Activated CD8-positive, alpha-beta memory T cell treated with anti-CD3 and anti-CD28 coated beads, Interleukin-2, amount 10 ng/mL, durations not matched to agents 7 days and 5 days (primary cell): ENCODE data around the gene ZNF692. TPM values are rescaled to one million over a fixed set of nuclear protein-coding genes. Genes with fewer than 3 reads are reported as not detected.
"Not testable (repeated sequence)": the region's sequence is repeated elsewhere in the genome, so short reads cannot be mapped to it uniquely, and the experiment has no call there.

Source experiments
- ATAC-seq: fragments of 150-1000 bp; cut with Tn5 transposase; one replicate; pipeline ENCODE4 v1.10.0; 2021; ENCODE audit warnings: moderate library complexity
- CTCF ChIA-PET: fragments of 350-600 bp; sonication (Branson Sonifier 250); formaldehyde crosslinking; loops from one replicate; lab custom pipeline; 2021; ENCODE audit warnings: antibody characterized with exemption; lab: Charles Lee
- DNase-seq: peaks from one replicate; pipeline ENCODE4 v3.0.0-alpha.2; 2020
- H3K27ac Mint-ChIP-seq: one replicate; pipeline ENCODE4 v1.8.0; 2021; ENCODE audit warnings: mild to moderate bottlenecking, mixed read lengths
- H3K27me3 Mint-ChIP-seq: one replicate; pipeline ENCODE4 v1.8.0; 2021; ENCODE audit warnings: mixed read lengths
- H3K36me3 Mint-ChIP-seq: one replicate; pipeline ENCODE4 v1.8.0; 2021; ENCODE audit warnings: mild to moderate bottlenecking, mixed read lengths
- H3K4me1 Mint-ChIP-seq: one replicate; pipeline ENCODE4 v1.8.0; 2021; ENCODE audit warnings: mixed read lengths
- H3K4me3 Mint-ChIP-seq: one replicate; pipeline ENCODE4 v1.8.0; 2021; ENCODE audit warnings: mild to moderate bottlenecking, moderate library complexity, mixed read lengths
- H3K9me3 Mint-ChIP-seq: one replicate; pipeline ENCODE4 v1.8.0; 2022; ENCODE audit warnings: low read depth, mixed read lengths
- total RNA-seq, 2 experiments: library from RNA; stranded (reverse); gene quantifications; one replicate each; pipeline ENCODE4 v1.2.3, GENCODE V29; 2021

The ZNF692 gene
- total RNA-seq, 2 experiments from 2014 or later: 70.5 to 74.9 TPM

DNA sequence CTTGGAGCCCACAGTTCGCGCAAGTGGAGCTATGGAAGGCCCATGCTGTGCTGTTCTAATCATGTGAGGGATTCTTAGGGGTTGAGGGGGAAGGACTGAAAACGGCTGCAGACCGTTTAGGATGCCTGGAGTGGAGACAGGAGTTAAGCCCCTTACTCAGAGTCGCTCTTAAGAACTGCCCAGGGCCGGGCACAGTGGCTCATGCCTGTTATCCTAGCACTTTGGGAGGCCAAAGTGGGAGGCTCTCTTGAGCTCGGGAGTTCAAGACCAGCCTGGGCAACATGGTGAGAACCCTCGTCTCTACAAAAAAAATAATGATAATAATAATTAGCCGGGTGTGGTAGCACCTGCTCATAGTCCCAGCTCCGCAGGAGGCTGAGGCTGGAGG lies 19.7 kb downstream of the ZNF692 start:
- ATAC-seq: no peak
- Mint-ChIP-seq H3K27me3 (no peaks in the 10 kb centered on the region), H3K27ac (no peak overlapping the region), H3K36me3 (peaks cover 1% of the 10 kb centered on the region), H3K4me1 (peaks cover 27% of the 10 kb centered on the region), H3K9me3 (no peaks in the 10 kb centered on the region), H3K4me3 (no peak overlapping the region)
- CTCF ChIA-PET: interaction anchor here (1.2 to 5.3 kb wide), 5 partner anchors 12 to 67 kb away, joined by 3 to 57 read pairs (median 5); partner anchors contain the start of genes PGBD2, SH3BP5L and ZNF692
- DNase-seq: no peak

DNA sequence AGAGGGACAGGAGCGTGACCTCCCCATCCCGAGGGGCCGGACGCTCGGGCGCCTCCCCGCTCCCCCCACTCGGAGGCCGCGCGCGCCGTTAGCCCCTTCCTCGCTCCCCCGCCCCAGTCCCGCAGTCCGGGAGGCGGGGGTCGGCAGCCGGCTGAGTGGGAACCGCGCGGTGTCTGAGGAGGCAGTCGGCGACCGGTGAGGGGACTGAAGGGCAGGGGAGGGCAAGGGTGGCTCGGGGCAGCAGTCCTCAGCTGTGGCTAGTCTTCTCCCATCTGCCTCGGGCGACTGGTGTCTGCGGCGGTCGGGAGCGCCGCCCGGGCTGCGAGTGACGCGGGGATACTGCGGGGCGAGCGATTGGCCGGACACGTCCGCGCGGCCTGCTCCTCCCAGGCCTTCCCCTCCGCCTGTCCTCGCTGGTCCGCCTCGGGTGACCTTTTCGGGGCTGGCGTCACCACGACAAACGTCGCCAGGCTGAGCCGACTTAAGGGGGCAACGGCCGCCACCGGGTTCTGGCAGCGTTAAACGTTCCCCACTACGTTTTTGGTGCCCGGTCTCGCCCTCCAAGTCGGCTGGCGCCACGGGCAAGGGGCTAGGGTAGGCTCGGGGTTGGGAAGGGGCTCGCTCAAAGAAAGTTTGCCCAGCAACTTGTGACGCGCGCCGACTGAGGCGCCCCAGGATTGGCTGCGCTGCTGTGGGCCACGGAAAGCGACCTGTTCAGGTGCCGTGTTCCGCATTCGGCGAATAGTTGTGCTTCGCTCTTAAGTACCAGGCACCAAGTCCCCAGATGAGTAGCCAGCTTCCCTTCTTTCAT lies 20.3 kb downstream of the ZNF692 start:
- H3K36me3 Mint-ChIP-seq: peaks cover 1% of the 10 kb centered on the region
- peak; percentile 91 for DNase-seq
- H3K27me3 Mint-ChIP-seq: peaks cover 3% of the 10 kb centered on the region
- H3K4me3 Mint-ChIP-seq: no peak overlapping the region
- no peak overlapping the region for H3K27ac Mint-ChIP-seq
- peaks cover 27% of the 10 kb centered on the region for H3K4me1 Mint-ChIP-seq
- peak; percentile 69 for ATAC-seq
- CTCF ChIA-PET: interaction anchor here (0.8 to 5.3 kb wide), 5 partner anchors 11 to 67 kb away, joined by 4 to 57 read pairs (median 7); partner anchors contain the start of genes PGBD2, SH3BP5L and ZNF692
- H3K9me3 Mint-ChIP-seq: no peaks in the 10 kb centered on the region

DNA sequence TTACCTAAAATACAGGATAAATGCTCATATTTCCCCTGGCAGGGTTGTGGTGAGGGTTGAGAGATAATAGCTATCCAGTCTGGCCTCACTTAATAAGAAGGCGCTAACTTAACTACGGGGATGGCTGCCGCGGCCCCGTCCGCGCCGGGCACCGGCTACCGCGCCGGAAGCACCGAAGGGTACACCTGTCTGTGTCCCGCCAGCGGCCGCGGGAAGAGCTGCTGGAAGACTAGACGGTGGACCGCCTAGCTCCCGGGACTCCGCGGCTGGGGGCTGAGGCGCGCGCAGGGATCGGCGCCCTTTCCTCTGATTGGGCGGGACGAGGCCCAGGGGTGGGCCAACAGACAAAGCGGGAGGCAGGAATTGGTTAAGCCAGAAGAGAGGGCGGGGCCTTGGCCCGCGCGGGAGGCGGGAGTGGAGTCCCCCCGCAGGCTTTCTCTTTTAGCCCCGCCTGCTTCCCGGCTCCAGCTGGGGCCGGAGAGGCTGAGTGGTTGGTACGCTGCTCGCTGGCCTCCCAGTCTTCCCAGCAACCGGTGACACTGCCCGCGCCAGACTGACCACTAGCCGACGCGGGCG lies 21.0 kb downstream of the ZNF692 start, which contains the start of gene ZNF672:
TSS of gene ZNF672 (plus strand) at position 444 of the 576 bp plus-strand sequence. CDS start 9,051 bp downstream, outside the sequence.
- no peak within 1 kb of the TSS for H3K27ac Mint-ChIP-seq
- no peak within 1 kb of the TSS for H3K4me3 Mint-ChIP-seq
- H3K36me3 Mint-ChIP-seq: peaks cover 1% of the 10 kb centered on the region
- H3K4me1 Mint-ChIP-seq: peaks cover 25% of the 10 kb centered on the region
- DNase-seq (peak; percentile 97), ATAC-seq (peak; percentile 91)
- H3K27me3 Mint-ChIP-seq: peaks cover 6% of the 10 kb centered on the region
- no peaks in the 10 kb centered on the region for H3K9me3 Mint-ChIP-seq
- CTCF ChIA-PET: interaction anchor here (0.8 to 5.3 kb wide), 4 partner anchors 11 to 24 kb away, joined by 4 to 57 read pairs (median 22); partner anchors contain the start of genes SH3BP5L and ZNF692

DNA sequence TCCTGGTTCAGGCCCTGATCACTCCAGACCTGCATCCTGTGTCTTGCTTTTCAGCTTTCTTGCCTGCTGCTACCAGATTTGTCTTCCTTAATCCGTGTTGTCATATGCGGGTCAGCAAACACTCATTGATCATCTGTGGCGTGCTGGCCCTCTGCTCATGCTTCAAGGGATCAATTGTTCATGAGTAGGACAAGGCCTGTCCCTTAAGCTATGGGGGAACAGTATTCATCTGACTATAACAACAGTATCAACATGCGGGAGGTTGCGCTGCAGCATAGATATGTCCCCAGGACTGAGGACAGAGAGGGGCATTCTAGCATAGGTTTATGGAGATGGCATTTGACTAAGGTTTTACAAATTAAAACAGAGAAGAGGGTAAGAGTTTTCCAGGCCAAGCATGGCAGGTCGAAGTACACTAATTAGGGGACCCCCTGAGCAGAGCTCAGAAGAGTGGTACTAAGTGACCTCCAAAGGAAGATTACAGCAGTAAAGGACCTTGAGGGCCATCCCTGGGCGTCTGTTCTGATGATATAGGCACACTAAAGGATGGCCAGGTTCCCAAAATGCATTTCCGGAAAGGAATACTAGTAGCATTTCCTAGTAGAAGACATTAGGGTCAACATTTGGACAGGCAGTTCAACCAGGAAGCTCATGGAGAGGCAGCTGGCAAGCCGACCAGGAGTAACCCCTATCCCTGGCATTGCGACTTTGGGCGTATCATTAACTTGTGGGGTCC lies 21.7 kb downstream of the ZNF692 start:
- Mint-ChIP-seq H3K4me3 (no peak overlapping the region), H3K36me3 (peaks cover 1% of the 10 kb centered on the region), H3K27ac (no peak overlapping the region), H3K27me3 (peaks cover 6% of the 10 kb centered on the region), H3K9me3 (no peaks in the 10 kb centered on the region), H3K4me1 (peaks cover 25% of the 10 kb centered on the region)
- ATAC-seq: no peak
- no peak for DNase-seq
- CTCF ChIA-PET: interaction anchor here (0.8 to 5.3 kb wide), 4 partner anchors 10 to 25 kb away, joined by 4 to 57 read pairs (median 22); partner anchors contain the start of genes SH3BP5L and ZNF692

DNA sequence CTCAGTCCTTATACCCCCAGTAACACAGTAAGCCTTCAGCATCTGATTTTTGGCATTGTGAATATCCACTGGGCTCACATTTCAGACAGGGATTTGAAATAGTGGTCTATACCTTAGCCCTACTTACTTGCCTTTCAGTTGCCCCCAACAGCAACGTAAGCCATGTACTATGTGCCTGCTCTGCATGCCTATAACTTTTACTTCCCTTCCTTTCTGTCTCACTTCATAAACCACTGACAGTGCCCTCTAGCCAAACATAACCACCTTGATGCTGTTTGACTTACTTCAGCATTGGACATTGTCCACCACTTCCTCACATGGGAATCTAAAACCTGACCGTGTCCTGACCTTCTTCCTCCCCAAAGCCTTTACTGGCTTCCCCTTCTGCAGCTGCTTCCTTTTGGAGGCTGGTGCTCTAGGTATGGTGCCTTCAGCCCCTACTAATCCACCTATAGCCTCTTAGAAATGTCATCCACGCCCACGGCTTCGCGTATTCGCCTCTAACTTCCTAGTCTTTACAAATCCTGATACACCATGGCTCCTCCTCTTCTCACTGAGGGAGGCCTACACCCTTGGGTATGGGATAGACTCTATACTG lies 24.4 kb downstream of the ZNF692 start:
- CTCF ChIA-PET: interaction anchor here (1.3 kb wide), 1 partner anchor 24 kb away, joined by 5 read pairs; the partner anchor contains the start of gene ZNF692
- H3K36me3 Mint-ChIP-seq: peaks cover under 1% of the 10 kb centered on the region
- ATAC-seq (no peak), DNase-seq (no peak)
- peaks cover 4% of the 10 kb centered on the region for H3K4me1 Mint-ChIP-seq
- H3K4me3 Mint-ChIP-seq: no peak overlapping the region
- no peak overlapping the region for H3K27ac Mint-ChIP-seq
- H3K9me3 Mint-ChIP-seq: no peaks in the 10 kb centered on the region
- H3K27me3 Mint-ChIP-seq: peaks cover 6% of the 10 kb centered on the region

DNA sequence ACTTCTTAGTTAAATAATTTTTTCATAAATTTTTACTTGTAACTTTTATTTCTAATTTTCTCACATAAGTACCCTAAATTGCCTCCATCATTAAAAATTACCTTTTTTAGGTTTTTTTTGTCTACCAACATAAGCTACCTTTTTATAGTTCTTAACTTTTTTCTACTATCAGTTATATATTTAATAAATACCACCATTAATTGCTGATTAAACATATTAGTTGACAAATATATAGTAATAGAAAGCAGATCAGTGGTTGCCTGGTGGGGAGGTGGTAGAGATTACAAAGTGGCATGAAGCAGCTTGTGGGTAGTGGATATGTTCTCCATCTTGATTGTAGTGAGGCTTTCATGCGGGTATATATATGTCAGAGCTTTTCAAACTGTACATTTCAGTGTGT lies 27.0 kb downstream of the ZNF692 start:
- no peak for ATAC-seq
- Mint-ChIP-seq H3K9me3 (no peaks in the 10 kb centered on the region), H3K4me3 (no peak overlapping the region), H3K4me1 (peaks cover 6% of the 10 kb centered on the region), H3K27ac (no peak overlapping the region), H3K27me3 (peaks cover 6% of the 10 kb centered on the region), H3K36me3 (no peaks in the 10 kb centered on the region)
- DNase-seq: no peak
- CTCF ChIA-PET: interaction anchor here (0.8 to 1.1 kb wide), 2 partner anchors 10 to 26 kb away, joined by 3 to 4 read pairs; no protein-coding TSS in a partner anchor

DNA sequence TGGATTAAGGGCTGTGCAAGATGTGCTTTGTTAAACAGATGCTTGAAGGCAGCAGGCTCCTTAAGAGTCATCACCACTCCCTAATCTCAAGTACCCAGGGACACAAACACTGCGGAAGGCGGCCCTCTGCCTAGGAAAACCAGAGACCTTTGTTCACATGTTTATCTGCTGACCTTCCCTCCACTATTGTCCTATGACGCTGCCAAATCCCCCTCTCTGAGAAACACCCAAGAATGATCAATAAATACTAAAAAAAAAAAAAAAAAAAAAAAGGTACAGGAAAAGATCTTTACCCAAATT lies 28.2 kb downstream of the ZNF692 start:
- CTCF ChIA-PET: interaction anchor here (1.1 kb wide), 1 partner anchor 11 kb away, joined by 4 read pairs; no protein-coding TSS in a partner anchor
- not testable (repeated sequence) for ATAC-seq, DNase-seq, H3K27me3 Mint-ChIP-seq, H3K9me3 Mint-ChIP-seq, H3K27ac Mint-ChIP-seq, H3K36me3 Mint-ChIP-seq, H3K4me3 Mint-ChIP-seq
- H3K4me1 Mint-ChIP-seq: peaks cover 13% of the 10 kb centered on the region

DNA sequence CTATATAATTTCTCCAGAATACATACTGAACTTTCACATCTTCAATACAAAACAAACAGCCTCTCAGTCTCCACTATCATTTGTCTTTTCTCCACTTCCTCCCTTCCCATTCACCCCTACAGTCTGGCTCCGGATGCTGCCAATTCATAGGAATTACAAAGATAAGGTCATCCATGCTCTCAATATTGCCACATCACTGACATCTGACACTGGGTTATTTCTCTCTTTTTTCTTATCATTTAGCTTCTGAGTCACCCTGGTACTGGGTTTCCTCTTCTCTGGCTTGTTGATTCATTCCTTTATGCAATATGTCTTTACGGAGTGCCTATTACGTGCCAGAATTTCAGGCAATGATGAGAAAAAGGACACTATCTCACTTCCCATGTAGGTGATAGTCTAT lies 30.0 kb downstream of the ZNF692 start:
- H3K4me3 Mint-ChIP-seq: no peak overlapping the region
- peaks cover 7% of the 10 kb centered on the region for H3K36me3 Mint-ChIP-seq
- no peak for DNase-seq
- H3K4me1 Mint-ChIP-seq: peaks cover 31% of the 10 kb centered on the region
- CTCF ChIA-PET: interaction anchor here (2.7 to 4.9 kb wide), 2 partner anchors 9 to 30 kb away, joined by 13 to 57 read pairs; partner anchors contain the start of genes ZNF672 and ZNF692
- no peak overlapping the region for H3K27ac Mint-ChIP-seq
- no peaks in the 10 kb centered on the region for H3K9me3 Mint-ChIP-seq
- H3K27me3 Mint-ChIP-seq: peaks cover 5% of the 10 kb centered on the region
- no peak for ATAC-seq

DNA sequence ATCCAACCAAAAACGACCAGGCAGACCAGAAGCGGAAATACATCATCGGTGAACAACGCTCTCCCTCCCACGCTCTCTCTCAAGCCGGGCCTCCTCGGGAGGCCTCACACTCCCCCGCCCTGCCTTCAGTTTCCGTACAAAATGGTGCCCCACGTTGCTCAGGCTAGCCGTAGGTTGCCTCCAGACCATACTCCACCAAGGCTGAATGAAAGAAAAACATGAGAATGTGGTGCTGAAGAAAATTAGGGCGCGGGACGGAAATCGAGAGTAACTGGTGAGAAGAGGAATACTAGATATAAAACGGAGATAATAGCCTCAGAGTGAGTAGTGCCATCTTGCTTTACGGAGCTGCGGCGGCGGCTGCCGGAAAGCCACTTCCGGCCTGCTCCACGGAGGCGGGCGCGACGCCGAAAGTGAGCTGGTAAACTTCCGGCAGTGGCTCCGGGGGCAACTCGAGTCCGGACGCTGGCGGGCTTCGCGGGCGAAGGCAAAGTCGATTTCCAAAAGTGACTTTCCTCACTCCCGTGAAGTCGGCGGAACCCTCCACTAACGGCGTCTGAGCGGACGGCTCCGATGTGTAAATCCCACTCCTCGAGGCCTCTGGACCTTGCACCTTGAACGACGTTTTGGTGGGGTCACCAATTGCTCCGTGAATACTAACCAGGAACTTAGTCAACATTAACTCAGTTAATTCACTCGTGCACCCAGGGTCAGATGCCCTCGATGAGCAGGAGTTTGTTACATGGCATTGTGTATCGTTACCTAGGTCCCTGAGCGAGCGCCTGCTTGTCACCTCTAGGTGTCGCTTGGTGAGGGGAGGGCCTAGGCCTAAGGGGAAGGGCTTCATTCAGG lies 32.8 kb downstream of the ZNF692 start, which contains the start of gene SH3BP5L:
TSS of gene SH3BP5L (minus strand) at position 7 of the 852 bp plus-strand sequence. CDS start 980 bp downstream, outside the sequence.
- Mint-ChIP-seq H3K27ac (peak within 1 kb of the TSS; percentile 96), H3K9me3 (no peaks in the 10 kb centered on the region), H3K27me3 (no peaks in the 10 kb centered on the region), H3K36me3 (peaks cover 15% of the 10 kb centered on the region), H3K4me3 (peak within 1 kb of the TSS; percentile 86), H3K4me1 (peaks cover 48% of the 10 kb centered on the region)
- DNase-seq (peak; percentile 95), ATAC-seq (peak; percentile 90)
- CTCF ChIA-PET: interaction anchor here (0.9 to 4.9 kb wide), 9 partner anchors 12 to 99 kb away, joined by 3 to 57 read pairs (median 6); partner anchors contain the start of genes PGBD2, ZNF672 and ZNF692

DNA sequence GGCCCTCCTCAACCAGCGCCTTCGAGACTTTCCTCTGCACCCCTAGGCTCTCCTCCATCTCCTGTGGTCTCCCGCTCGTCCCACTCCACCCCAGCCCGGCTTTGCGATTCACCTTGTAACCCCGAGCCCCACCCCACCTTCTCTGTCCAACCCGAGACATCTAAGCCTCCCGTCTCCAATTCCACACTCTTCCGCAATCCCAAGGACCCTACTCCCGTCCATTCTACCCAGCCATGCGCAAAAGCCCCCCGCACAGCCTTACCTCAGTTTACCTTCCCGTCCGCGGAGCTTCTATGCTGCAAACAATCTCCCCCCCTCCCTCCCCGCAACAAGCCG lies 33.3 kb downstream of the ZNF692 start:
- Mint-ChIP-seq H3K9me3 (no peaks in the 10 kb centered on the region), H3K27me3 (no peaks in the 10 kb centered on the region), H3K27ac (peak overlapping the region; percentile 96), H3K4me3 (peak overlapping the region; percentile 86), H3K4me1 (peaks cover 48% of the 10 kb centered on the region), H3K36me3 (peaks cover 15% of the 10 kb centered on the region)
- ATAC-seq: peak; percentile 8
- CTCF ChIA-PET: interaction anchor here (0.9 to 4.9 kb wide), 10 partner anchors 12 to 100 kb away, joined by 3 to 57 read pairs (median 6); partner anchors contain the start of genes PGBD2, ZNF672 and ZNF692
- no peak for DNase-seq

DNA sequence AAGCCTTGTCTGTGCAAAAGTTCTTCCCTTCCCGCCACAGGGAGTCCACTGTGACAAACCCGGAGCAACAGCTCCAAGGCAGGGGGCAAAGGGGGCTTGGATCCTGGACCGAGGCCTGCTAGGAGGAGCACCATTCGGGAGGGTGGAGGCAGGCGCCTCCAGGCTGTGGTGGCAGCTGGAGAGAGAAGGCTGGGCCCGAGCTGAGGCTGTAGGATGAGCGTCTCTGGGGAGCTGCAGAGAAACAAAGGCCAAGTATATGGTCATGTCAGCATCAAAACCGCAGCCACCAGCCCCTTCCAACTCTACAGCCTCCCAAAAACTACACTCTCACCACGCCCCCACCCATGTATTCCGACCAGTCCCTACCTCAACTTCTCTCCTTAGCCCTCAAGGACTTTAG lies 33.7 kb downstream of the ZNF692 start:
- no peak for ATAC-seq
- H3K27ac Mint-ChIP-seq: peak overlapping the region; percentile 96
- H3K27me3 Mint-ChIP-seq: no peaks in the 10 kb centered on the region
- peak overlapping the region; percentile 86 for H3K4me3 Mint-ChIP-seq
- CTCF ChIA-PET: interaction anchor here (1.3 to 4.9 kb wide), 5 partner anchors 13 to 100 kb away, joined by 3 to 57 read pairs (median 5); partner anchors contain the start of genes ZNF672 and ZNF692
- DNase-seq: no peak
- H3K9me3 Mint-ChIP-seq: no peaks in the 10 kb centered on the region
- H3K36me3 Mint-ChIP-seq: peaks cover 17% of the 10 kb centered on the region
- H3K4me1 Mint-ChIP-seq: peaks cover 51% of the 10 kb centered on the region
